Stimulated activated CD4-positive, alpha-beta T cell treated with anti-CD3 and anti-CD28 coated beads, Interleukin-4, amount 100 ng/mL, for 4 hours (primary cell): Measurements from ENCODE around the gene AMBRA1.
"Not testable (repeated sequence)": the region's sequence is repeated elsewhere in the genome, so short reads cannot be mapped to it uniquely, and the experiment has no call there.

ENCODE experiments used
- DNase-seq, 2 experiments: peaks; one replicate each; pipeline ENCODE4 v3.0.0-alpha.2; 2020

Gene AMBRA1

DNA sequence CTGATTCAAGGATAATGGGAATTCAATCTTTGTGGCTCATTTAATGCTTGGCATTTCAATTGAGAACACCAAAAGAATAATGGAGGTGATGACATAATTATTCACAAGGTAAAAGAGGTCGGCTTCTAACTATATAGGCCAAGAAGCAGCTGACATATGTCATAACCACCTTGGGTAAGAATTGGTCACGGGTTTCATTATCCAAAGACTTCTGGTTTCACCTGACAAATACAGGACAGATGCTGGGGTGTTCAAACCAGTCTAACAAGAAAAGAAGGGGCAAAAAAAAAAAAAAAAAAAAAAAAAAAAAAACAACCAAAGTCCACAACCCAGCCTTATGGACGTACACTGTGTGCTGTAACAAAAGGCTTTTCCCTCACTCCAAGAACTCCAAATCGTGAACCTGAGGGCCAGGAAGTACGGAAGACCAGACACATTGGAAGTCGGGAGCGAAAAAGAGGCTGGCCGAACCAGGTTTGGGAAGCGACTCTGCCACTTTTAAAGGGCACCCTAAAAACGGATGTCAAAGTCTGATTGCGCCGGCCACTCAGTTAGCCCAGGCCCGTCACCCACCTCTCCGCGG, 22.8 kb upstream of the AMBRA1 start:
- DNase-seq: no peak

DNA sequence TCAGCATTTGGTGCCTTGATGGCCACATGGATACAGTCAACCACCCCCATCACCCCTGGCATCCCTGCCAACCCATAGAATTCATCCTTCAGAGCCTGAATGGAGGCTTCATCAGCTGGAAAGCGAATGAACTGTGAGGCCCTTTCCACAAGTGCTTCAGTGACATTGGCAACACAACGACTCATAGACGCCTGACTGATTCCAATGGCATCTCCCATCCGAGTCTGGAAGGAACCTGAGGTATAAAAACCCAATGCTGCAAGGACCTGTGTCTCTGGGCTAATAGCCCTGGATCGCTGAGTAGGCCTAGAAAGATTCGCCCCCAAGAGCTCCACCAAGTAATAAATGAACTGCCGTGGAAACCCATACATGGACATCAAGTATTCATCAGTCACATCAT, 21.9 kb upstream of the AMBRA1 start:
- DNase-seq: no peak

DNA sequence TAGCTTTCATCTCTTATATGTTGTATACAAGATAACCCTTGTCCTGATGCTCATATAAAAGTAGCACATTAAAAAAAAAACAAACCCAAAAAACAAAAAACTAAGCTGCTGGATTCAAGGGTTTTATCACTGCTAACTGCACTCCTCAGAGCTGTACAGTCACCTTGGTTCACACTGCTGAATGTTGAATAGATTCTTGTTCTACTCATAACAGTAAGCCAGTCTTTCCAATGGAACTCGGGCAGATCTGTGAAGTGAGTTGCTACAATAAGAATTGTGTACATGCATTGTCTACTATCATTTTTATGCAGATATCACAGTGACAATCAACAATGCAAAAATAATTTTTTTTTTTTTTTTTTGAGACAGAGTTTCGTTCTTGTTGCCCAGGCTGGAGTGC, 18.5 kb upstream of the AMBRA1 start:
- no peak for DNase-seq

DNA sequence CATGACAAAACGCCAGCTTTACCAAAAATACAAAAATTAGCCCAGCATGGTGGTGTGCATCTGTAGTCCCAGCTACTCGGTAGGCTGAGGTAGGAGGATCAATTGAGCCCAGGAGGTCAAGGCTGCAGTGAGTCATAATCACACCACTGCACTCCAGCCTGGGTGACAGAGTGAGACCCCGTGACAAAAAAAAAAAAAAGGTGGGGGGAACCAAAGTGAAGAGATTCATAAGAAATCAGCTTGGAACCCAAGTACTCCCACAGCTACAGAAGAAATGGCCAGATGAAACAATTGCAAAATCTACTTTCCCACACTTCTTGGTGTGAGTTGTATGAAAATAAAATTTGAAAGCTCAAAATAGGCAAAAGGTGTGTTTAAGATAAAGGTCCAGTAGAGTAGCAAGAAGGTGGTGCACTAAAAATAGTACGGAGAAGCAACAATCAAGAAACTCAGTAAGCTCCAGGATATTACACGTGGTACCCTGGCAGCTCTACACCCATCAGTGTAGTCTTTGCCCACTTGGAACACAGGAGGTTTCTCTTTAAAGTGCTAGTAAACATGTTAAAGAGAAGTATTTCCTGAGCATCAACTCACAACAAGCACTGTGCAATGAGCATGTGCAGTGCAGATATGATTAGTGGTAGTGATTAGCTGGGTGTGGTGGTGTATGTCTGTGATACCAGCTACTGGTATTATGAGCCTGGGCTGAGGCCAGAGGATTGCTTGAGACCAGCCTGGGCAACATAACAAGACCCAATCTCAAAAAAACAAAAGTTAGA, 17.9 kb upstream of the AMBRA1 start:
- DNase-seq: no peak

DNA sequence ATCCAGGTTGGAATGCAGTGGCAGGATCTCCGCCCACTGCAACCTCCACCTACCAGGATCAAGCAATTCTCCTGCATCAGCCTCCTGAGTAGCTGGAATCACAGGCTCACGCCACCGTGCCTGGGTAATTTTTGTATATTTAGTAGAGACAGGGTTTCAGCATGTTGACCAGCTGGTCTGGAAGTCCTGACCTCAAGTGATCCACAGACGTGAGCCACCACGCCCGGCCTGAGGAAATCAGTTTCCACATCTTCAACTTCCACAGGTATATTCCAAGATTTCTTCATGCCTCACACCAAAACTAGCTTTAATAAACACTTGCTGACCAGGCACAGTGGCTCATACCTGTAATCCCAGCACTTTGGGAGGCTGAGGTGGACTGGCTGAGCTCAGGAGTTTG, 15.6 kb upstream of the AMBRA1 start:
- no peak for DNase-seq

DNA sequence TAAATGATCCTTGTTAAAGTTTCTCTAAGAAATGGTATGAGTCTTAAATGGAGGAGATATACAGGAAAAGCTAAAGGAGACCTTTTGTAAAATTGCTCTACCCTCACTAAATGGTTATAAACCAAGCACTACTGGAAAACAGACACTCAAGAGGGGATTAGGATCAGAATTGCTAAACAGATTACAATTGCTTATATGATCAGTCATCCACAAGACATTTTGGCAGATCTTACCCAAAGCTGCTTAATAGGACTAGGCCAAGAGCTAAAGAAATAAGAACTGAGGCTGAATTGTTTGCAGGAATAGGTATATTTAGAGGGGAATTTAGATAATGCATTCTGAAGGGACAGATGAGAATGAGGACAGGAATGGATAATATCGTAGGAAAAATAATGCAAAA, 13.7 kb upstream of the AMBRA1 start:
- DNase-seq: no peak

DNA sequence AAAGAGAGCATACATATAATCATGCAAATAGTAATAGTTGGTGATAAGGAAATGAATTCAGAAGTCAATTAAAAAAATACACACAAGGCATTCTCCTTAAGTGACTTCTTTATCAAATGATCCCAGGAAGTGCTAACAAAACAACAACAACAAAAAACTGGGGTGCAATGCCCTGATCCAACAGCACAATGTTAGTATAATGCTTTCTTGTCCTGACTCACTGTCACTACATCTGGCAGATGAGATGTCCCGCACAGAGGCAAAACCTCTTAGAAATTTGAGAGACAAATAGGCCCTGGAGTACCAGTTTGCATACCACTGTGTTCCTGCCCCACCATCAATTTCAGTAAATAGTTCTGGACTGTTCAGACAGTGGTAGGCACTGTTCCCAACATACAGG, 11.0 kb upstream of the AMBRA1 start:
- DNase-seq: no peak

DNA sequence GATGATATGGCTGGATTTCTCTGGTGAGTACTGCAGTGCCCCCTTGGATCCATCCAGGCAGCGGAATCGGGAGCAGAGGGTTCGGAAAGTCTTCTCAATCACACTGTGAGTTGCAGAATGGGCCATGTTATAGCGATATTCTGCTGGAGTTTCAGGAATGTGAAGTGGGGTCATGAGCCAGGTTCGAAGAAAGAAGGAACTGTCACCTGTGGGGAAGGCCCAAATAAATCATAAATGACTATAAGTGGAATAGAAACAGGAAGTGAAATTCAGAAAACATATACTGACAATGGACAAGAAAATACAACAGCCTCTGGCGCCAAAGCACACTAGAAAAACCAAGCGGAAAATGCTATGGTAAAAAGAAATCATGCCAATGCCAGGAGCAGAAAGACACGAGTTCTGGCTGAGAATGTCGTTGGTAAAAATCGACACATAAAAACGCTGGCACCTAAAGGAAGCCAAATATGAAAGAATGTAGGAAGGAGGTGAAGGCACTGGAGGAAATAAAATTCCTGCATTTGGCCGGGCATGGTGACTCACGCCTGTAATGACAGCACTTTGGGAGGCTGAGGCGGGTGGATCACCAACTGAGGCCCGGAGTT, 10.0 kb upstream of the AMBRA1 start:
- no peak for DNase-seq

DNA sequence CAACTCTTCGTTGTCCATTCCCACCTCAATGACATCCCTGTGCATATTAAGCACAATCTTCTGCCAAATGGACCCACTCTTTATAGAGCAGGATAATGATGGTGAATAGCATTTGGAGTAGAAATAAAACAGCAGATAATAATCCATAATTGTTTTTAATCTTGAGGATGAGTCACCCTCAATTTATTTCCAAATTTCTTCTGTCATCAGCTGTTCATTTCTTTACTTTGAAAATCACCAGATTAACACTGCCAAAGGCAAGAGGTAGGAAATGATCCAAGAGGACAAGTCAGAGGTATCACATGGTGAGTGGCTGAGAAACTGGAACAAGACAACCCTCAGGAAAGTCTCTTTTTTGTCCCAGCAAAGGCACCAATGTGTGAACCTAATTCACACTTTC, 7.3 kb upstream of the AMBRA1 start:
- DNase-seq: no peak

DNA sequence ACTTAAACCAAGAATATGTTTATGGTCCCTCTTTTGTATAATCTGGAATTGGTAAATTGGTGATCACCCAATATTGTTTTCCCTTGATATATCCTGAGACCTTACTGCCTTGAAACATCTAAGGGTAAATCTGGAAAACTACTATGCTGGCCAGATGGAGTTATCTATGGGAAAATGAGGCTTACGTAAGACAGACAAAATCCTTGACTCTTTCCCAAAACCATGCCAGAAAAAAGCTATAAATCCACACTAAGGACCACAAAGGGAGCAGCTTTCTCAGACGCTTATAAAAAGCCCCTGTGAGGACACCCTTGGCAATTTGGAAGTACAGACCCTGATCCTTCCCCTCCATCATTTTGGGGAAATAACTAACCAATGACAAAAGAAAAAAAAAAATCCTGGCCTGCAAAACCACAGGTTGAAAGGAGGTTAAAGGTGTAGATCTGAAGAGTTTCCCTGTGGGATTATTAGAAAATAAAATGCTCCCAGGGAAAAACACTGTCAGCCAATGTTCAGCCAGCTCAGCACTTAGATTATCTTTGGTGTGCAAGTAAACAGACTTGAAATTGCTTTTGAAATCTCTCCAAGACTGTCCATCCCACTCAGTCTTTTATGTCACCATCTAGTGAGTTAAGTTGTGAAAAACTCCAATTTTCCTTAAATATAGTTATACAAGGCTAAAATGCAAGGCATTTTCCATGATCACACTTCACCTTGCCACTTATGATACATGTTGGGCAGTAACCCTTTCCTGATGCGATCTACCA, 6.6 kb upstream of the AMBRA1 start:
- no peak for DNase-seq

DNA sequence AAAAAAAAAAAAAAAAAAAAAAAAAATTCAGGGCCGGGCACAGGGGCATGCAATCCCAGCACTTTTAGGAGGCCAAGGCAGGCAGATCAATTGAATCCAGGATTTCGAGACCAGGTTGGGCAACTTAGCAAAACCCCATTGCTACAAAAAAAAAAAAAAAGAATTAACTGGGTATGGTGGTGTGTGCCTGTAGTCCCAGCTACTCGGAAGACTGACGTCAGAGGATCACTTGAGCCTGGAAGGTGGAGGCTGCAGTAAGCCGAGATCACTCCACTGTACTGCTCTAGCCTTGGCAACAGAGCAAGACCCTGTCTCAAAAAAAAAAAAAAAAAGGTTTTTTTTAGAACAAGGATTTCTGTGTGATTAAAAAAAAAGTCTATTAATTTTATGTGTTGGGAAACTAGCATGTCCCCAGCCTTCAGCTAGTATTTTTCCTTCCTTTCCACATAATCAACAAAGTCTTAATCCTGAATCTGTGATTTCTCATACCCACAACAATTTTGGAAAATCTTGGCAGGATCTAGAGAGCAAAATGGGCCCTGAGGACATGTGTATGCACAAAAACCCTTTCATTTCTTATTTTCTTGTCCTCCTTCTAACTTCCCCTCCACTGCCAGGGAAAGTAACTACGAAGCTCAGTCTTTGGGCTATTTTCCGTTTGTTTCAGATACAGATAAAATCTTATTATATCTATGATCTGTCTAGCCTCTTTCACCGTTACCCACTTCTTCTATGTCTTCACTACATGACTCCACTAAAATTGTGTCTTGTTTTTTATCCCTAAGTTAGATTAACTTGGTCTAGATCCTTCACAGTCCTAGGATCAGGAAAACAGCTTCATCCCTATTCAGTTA, 5.7 kb upstream of the AMBRA1 start:
- no peak for DNase-seq

DNA sequence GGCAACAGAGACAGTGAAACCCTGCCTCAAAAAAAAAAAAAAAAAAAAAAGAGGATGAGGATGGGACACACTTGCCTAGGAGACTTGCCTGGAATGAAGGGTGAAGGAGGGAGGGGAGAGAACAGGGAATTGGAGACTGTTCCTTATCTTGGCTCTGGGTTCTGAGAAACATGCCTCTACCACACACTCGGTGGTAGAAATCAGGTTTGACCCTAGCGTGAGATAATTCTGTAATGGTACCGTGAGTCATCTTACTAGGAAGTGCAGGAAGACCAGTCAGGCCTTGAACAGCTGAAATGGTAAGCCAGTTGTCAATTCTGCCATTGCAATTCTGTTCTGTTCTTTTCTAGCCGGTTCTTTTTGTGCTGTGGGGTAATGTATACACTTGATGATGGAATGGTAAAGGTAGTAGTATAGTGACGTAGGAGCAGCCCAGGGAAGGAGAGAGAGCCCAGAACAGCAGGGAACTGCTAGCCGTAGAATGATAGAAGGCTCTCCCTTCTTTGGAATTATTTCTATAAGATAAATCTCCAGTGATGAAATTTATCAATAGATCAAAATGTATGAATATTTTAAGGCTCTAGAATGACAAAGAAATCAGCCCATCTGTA, 3.9 kb upstream of the AMBRA1 start:
- no peak for DNase-seq

DNA sequence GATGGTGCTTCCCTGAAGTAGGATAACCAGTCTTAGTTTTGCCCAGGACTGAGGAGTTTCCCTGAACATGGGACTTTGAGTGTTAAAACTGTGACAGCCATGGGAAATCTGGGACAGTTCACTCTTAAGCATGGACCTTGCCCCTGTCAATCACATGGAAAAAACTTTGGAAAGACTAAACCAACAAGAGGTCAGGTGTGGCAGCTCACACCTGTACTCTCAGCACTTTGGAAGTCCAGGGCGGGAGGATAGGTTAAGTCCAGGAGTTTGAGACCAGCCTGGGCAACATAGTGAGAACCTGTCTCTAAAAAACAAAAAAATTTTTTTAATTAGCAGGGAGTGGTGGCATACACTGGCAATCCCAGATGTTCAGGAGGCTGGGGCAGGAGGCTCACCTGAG, 3.3 kb upstream of the AMBRA1 start:
- DNase-seq: no peak

DNA sequence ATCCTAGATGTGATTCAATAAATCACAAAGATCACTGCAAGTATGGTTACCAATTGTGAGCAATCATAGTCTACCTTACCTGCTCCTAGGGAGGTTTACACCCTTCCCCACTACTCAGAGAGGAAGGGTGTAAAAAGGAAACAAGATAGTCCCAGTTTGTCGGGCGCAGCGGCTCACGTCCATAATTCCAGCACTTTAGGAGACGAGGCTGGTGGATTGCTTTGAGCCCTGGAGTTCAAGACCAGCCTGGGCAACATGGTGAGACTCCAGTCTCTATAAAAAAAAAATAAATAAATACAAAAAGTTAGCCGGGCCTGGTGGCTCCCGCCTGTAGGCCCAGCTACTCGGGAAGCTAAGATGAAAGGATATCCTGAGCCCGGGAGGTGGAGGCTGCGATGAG, 962 bp upstream of the AMBRA1 start:
- DNase-seq: no peak

DNA sequence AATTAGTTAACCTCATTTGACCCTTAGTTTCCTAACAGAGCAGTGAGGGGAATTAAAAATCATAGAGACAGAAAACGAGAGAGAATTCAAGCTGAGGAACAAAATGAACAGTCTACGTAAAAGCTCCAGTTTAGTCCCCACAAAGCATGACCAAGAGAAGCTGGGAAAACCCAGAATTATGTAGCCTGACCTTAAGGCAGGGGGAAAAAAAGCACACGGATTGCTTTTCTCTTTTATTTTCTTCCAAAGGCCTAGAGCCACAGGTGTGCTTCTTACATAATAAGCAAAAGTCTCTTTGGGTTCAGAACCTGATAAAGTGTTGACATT, 514 bp upstream of the AMBRA1 start:
- no peak for DNase-seq

DNA sequence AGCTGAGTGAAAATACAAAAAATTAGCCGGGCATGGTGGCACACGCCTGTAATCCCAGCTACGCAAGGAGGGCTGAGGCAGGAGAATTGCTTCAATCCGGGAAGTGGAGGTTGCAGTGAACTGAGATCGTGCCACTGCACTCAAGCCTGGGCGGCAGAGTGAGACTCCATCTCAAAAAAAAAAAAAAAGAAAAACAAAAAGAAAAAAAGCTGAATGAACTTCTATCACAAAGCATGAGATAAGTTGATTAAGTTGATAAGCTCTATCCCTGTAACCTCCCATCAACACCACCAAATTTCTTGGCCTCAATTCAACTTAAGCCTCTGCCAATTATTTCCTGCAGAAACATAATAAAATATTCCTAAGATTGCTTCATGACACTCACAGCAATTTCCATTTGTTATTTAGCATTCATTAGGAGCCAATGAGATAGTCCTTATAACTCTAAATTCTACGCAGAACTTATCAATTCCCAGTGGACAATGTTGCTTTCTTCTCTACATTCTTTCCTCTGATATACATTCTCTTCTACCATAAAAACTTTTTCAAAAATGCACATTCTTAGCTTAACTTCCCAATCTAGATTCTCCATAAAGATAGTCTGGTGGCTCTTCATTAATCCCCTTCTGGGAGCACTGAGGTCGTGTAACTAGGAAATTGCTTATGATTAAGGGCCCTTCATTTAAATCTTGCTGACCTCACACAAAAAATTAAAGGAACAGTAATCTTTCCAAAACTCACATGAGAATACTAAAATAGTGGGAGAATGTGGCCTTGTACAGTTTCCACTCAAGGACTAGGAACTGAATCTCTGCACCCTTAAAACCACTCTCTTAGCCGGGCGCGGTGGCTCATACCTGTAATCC, 2.9 kb downstream of the AMBRA1 start:
- DNase-seq: no peak

DNA sequence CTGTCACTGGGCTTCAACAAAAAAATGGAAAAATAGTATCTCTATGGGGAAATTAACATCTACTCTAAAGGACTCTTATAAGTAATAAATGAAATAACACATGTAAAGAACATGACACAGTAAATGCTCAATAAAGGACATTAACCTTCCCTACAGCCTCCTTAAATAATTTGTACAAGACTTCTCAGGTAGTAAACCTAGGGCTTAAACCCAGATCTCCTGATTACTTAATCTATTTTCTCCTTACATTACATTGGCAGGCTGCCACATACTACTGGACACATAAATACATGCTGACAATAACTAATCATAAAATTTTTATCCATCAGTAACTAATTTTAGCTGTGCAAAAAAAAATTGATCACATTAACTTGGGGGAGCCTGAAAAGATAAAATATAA, 4.9 kb downstream of the AMBRA1 start:
- no peak for DNase-seq

DNA sequence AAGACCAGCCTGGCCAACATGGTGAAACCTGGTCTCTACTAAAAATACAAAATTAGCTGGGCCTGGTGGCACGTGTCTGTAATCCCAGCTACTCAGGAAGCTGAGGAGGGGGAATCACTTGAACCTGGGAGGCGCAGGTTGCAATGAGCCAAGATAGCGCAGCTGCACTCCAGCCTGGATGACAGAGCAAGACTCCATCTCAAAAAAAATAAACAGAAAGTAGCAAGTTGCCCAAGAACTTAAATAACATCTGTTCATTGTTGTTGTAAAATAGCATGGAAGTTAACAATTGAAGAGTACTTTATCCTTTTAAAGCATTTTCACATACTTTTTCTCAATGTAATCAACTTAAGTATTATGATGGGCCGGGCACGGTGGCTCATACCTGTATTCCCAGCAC, 5.7 kb downstream of the AMBRA1 start:
- DNase-seq: no peak

DNA sequence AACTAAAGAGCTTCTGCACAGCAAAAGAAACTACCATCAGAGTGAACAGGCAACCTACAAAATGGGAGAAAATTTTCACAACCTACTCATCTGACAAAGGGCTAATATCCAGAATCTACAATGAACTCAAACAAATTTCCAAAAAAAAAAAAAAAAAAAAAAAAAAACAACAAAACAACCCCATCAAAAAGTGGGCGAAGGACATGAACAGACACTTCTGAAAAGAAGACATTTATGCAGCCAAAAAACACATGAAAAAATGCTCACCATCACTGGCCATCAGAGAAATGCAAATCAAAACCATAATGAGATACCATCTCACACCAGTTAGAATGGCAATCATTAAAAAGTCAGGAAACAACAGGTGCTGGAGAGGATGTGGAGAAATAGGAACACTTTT, 10.3 kb downstream of the AMBRA1 start:
- not testable (repeated sequence) for DNase-seq

DNA sequence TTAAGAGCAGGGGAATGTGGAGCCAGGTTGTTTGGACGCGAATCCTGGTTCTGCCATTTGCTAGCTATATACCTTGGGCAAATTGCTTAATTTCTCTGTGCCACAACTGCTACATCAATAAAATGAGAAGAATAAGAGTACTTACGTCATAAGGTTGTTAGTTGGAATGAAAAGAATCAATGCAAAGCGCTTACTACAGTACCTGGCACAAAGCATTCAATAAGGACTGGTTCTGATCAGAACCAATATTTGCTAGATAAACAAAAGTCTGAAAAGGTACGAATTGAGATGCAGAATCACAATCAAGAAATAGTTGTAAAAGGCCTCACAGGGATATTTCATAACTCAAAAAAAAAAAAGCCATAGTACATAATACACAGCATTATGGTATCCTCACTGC, 11.2 kb downstream of the AMBRA1 start:
- no peak for DNase-seq

DNA sequence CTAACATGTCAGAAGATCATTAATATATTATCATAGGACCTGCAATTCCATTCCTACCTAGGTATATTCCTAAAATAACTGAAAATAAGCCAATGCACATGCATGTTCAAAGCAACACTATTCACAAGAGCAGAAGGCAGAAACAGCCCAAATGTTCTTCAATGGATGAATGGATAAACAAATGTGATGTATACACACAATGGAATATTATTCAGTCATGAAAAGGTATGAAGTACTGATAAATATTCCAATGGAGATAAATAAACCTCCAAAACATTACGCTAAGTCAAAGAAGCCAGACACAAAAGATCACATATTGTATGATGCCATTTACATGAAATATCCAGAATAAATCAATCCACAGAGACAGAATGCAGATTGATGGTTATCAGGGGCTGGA, 16.8 kb downstream of the AMBRA1 start:
- DNase-seq: no peak

DNA sequence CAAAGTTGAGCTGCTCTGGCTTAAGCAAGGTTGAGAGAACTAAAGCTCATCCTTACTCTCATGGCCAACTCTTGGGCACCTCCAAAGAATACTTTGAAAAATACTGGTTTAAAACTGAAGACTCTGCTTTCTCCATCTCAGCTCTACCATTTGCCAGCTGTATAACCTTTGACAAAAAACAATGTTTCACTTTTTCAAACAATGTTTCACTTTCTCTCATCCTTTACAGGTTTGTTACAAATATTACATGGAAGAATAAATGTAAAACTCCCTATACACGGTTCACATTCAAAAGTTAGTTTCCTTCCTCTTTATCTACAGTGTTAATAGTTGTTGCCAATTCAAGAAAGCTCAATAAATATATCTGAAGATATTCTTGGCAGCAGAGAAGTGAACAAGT, 19.2 kb downstream of the AMBRA1 start:
- no peak for DNase-seq
